Measurements from ENCODE around the gene KIRREL1.

KIRREL1 gene

GRCh38 chr1:158115126-158115525 lies 121.7 kb downstream of the KIRREL1 start:
- no peak for TF ChIP-seq CTCF (IDR thresholded peaks at IDR 0.05; ENCODE audit: low read depth, low read length, missing control alignments)
- H3K4me3 ChIP-seq (ENCODE audit: low read depth, low read length) = no peak overlapping the region
- DNase-seq (ENCODE audit: low read depth) = no peak

GRCh38 chr1:158116311-158117167 lies 123.1 kb downstream of the KIRREL1 start:
- H3K4me3 ChIP-seq (ENCODE audit: low read depth, low read length) = no peak overlapping the region
- no peak for DNase-seq (ENCODE audit: low read depth)
- TF ChIP-seq CTCF (IDR thresholded peaks at IDR 0.05; ENCODE audit: low read depth, low read length, missing control alignments) = no peak

- TF ChIP-seq CTCF (IDR thresholded peaks at IDR 0.05; ENCODE audit: low read depth, low read length, missing control alignments) = peak; percentile 37
- DNase-seq (ENCODE audit: low read depth) = no peak
- H3K4me3 ChIP-seq (ENCODE audit: low read depth, low read length) = no peak overlapping the region
Measured at GRCh38 chr1:158117854-158118704, 124.6 kb downstream of the KIRREL1 start.

GRCh38 chr1:158118713-158119402 lies 125.4 kb downstream of the KIRREL1 start:
- DNase-seq (ENCODE audit: low read depth) = no peak
- TF ChIP-seq CTCF (IDR thresholded peaks at IDR 0.05; ENCODE audit: low read depth, low read length, missing control alignments) = no peak
- no peak overlapping the region for H3K4me3 ChIP-seq (ENCODE audit: low read depth, low read length)

GRCh38 chr1:158119976-158120653 lies 126.7 kb downstream of the KIRREL1 start:
- no peak for DNase-seq (ENCODE audit: low read depth)
- TF ChIP-seq CTCF (IDR thresholded peaks at IDR 0.05; ENCODE audit: low read depth, low read length, missing control alignments) = no peak
- no peak overlapping the region for H3K4me3 ChIP-seq (ENCODE audit: low read depth, low read length)

GRCh38 chr1:158121604-158122254 lies 128.3 kb downstream of the KIRREL1 start:
- no peak for DNase-seq (ENCODE audit: low read depth)
- no peak overlapping the region for H3K4me3 ChIP-seq (ENCODE audit: low read depth, low read length)
- TF ChIP-seq CTCF (IDR thresholded peaks at IDR 0.05; ENCODE audit: low read depth, low read length, missing control alignments) = peak; percentile 75

All from GM12864 (cell line).